NCI-H526 (cell line): Measurements from ENCODE around the gene NPIPB9.
"Not testable (repeated sequence)": the region's sequence is repeated elsewhere in the genome, so short reads cannot be mapped to it uniquely, and the experiment has no call there.

Experiments
- DNase-seq, 2 experiments: peaks; one replicate each; lab custom pipeline; 2025; lab: John Stamatoyannopoulos, UW

The NPIPB9 gene

DNA sequence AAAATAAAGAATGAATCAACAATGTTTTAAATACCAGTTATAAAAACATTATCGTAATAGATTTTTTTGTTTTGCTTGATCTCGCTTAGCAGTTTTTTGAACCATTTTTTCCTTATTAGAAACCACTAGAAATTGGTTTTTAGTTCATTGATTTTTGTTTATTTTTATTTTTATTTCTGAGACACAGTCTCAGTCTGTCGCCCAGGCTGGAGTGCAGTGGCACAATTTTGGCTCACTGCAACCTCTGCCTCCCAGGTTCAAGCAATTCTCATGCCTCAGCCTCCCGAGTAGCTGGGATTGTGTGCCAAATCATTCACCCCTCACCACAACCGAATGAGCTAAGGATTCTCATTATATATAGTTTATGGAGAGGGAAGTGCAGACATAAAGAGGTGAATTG is at the start of gene NPIPB9:
NPIPB9 (plus strand) TSS at position 301 of the 400 bp plus-strand sequence.
- DNase-seq: not testable (repeated sequence)

DNA sequence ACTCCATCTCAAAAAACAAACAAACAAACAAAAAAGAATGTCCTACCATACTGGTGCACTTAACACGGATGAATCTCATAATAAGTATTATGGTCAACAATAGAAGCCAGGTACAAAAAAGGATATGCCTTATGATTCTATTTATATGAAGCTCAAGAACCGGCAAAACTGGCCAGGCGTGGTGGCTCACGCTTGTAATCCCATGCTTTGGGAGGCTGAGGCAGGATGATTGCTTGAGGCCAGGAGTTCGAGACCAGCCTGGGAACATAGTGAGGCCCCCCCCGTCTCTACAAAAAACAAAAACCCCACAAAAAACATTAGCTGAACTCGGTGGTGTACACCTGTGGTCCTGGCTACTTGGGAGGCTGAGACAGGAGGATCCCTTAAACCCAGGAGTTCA is 47.3 kb upstream of the NPIPB9 start:
- DNase-seq: not testable (repeated sequence)

GRCh38 chr16:28711220-28712083 is 40.1 kb upstream of the NPIPB9 start, which contains the start of gene EIF3C:
Gene EIF3C (plus strand): TSS chr16:28711464. CDS start chr16:28711687, 223 bp downstream.
- DNase-seq: not testable (repeated sequence)

DNA sequence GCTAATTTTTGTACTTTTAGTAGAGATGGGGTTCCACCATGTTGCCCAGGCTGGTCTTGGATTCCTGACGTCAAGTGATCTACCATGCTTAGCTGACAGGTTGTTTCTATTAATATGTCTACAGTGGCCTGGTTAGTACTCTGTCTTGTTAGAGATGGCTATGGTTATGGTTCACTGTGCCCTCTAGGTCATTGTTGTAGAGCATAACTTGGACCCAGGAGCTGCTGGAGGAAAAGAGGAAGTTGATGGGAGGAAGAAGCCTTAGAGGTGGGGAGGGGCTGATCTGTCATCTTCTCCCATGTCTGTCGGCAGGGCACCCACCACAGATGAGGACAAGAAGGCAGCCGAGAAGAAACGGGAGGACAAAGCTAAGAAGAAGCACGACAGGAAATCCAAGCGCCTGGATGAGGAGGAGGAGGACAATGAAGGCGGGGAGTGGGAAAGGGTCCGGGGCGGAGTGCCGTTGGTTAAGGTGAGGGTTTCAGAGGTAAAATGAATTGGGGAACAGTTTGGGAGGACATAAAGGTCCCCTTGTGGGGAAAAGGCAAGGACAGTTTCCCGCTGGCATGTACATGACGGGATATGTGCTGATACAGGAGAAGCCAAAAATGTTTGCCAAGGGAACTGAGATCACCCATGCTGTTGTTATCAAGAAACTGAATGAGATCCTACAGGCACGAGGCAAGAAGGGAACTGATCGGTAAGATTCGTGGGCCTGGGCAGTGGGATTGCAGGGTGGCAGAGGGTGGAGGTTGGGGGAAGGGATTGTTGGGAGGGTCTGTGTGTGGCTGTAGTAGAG is 28.5 kb upstream of the NPIPB9 start:
- not testable (repeated sequence) for DNase-seq

DNA sequence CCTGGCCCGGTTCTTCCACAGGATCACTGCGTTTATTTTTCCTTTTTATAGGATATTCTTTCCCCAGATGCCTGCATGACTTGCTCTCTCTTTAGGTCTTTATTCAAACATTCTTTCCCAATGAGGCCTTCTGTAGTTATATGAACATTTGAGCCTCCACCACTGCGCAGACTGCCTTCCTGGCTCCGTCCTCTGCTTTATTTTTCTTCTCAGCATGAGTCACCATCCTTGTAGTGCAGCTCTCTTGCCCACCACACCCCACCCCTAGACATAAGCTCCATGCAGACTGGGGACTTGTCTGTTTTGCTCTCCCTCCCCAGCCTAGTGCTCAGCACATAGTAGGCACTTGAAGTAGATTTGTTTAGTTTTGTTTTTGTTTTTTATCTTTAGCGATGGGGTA is 20.3 kb upstream of the NPIPB9 start:
- DNase-seq: not testable (repeated sequence)

DNA sequence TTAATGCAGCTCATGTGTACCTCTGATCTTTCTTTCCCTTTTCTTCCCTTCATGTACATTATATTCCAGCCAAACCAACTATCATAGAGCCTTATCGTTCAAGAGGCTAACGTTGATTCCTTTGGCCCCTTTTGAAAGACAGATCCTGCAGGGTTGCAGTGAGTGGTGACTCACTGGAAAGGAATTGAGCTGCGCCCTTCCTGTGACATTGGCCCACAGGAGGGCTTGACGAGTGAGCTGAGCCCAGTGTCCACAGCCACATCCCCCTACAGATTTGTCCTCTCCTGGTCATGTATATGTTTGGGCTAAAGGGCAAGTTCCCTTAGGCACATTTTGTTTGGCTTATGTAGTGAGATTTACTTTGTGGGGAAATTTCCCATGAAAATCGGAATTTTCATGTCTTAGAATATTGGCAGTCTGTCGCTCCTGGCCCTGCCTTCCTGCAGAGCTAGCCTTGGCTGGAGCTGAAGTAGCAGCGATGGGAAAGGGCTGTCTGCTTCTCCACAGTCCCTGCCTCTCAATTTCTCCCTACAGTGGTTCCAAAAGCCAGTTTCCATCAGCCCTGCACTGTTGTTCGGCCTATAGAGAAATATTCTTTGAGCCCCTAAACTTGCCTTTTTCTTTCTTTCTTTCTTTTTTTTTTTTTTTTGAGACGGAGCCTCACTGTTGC is 19.0 kb upstream of the NPIPB9 start:
- not testable (repeated sequence) for DNase-seq

DNA sequence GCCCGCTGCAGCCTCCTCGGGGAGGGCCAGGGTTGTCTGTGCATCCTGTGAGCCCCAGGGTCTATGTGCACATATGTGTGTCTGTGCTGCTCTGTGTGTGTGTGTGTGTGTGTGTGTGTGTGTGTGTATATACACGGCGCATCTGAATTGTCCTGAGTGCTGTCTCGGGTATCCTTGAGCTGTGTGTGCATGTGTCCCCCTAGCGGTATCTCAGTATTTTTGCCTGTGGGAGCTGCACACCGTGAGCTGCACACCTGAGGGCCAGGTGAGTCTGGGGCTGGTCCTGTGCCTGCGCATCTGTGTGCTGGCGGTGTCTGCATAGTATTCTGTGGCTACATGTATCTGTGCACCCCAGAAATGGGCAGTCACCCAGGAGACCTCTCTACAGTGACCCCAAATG is 11.8 kb upstream of the NPIPB9 start:
- not testable (repeated sequence) for DNase-seq

- not testable (repeated sequence) for DNase-seq
Observed at GRCh38 chr16:28740631-28741030, 11.0 kb upstream of the NPIPB9 start.

DNA sequence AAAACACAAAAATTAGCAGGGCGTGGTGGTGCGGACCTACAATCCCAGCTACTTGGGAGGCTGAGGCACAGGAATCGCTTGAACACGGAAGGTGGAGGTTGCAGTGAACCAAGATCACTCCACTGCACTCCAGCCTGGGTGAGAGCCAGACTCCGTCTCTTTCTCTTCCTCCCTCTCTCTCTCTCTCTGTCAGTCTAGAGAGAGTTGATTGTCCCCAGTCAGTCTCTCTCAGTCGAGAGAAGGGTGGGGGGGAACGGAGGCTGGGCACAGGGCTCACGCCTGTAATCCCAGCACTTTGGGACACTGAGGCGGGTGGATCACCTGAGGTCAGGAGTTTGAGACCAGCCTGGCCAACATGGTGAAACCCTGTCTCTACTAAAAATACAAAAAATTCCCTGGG is 10.3 kb upstream of the NPIPB9 start:
- DNase-seq: not testable (repeated sequence)

GRCh38 chr16:28746618-28747350 is 4.8 kb upstream of the NPIPB9 start:
- not testable (repeated sequence) for DNase-seq

GRCh38 chr16:28749997-28750465 is 1.6 kb upstream of the NPIPB9 start:
- DNase-seq: not testable (repeated sequence)

- not testable (repeated sequence) for DNase-seq
Observed at GRCh38 chr16:28750469-28751067, 1.0 kb upstream of the NPIPB9 start.

GRCh38 chr16:28781697-28782096 is 30.1 kb downstream of the NPIPB9 start:
- not testable (repeated sequence) for DNase-seq

- DNase-seq: not testable (repeated sequence)
Observed at GRCh38 chr16:28782357-28782756, 30.8 kb downstream of the NPIPB9 start.

DNA sequence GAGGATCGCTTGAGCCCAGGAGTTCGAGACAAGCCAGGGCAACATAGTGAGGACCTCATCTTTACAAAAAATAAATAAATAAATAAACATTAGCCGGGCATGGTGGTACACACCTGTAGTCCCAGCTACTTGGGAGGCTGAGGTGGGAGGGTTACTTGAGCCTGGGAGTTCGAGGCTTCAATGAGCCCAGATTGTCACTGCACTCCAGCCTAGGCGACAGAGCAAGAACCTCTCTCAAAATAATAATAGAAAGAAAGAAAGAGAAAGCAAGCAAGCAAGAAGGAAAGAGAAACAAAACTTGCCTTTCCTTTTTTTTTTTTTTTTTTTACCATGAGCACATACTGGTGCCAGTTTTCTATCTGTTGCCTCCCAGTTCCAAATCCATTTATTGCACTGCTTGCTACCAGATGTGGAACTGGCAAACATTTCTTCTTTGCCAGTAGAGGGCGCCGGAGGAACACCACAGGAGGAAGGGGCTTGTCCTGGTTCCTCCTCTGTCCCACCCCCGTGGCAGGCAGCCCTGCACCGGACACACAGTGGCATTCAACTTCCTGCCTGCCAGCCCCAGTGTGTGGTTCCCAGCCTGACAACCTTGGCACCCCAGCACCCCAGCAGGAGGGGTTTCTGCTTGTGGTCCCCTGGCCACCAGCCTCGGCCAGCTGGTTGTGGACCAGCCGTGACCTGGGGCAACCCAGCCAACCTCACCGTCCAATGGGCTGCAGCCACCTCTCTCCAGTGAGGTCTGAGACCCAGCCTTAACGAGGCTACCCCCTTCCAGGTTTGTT is 50.8 kb downstream of the NPIPB9 start:
- DNase-seq: peak; percentile 59 to 78

DNA sequence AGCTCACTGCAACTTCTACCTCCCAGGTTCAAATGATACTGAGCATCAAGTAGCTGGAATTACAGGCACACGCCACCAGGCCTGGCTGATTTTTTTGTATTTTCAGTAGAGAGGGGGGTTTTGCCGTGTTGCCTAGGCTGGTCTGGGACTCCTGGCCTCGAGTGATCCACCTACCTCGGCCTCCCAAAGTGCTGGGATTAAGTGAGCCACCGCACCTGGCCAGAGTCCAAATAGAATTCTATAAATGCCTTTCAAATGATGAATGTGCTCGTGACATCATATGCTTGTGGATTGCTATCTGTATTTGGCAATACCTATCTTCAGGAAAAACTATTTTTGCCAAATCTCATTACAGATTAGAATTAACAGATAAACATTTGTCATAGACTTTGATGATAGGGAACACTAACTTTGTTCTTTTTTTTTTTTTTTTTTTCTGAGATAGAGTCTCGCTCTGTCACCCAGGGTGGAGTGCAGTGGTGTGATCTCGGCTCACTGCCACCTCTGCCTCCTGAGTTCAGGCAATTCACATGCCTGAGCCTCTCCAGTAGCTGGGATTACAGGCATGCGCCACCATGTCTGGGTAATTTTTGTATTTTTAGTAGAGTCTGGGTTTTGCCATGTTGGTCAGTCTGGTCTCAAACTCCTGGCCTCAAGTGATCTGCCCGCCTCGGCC is 56.0 kb downstream of the NPIPB9 start:
- DNase-seq: not testable (repeated sequence)

GRCh38 chr16:28820016-28820415 is 68.4 kb downstream of the NPIPB9 start:
- DNase-seq: no peak

DNA sequence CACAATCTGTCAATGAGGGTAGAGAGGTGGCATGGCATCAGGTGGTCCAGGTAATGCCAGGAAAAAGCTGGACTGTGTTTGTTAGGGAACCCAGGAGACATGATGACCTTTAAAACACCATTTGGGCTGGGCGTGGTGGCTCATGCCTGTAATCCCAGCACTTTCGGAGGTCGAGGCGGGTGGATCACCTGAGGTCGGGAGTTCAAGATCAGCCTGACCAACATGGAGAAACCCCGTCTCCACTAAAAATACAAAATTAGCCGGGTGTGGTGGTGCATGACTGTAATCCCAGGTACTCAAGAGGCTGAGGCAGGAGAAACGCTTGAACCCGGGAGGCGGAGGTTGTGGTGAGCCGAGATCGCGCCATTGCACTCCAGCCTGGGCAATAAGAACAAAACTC is 69.0 kb downstream of the NPIPB9 start:
- DNase-seq: not testable (repeated sequence)

DNA sequence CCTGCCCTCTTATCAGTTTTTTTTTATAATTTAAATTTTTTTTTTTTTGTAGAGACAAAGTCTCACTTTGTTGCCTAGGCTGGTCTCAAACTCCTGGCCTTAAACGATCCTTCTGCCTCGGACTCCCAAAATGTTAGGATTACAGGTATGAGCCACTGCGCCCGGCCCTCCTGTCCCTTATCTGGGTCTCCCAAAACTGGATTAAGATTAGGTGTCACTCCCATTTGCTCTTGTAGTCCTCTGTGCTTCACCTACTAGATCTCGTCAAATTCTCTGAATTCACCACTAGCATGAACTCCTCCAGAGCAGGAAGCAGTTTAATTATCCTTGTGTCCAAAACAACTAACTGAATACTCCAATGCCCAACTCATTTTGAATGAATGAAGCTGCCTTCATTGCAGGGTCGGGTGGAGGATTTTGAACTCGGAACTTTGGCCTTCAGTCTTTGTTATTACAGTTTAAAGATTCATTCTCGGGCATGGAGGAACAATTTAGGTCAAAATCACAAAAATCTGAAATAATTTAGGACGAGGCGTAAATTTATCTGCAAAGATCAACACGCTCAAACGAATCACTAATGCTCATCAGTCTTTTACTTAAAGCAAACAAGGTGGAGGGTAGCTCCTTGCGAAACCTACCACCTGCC is 70.4 kb downstream of the NPIPB9 start:
- no peak for DNase-seq
